ENCODE results near the gene PDE9A.

The PDE9A gene

DNA sequence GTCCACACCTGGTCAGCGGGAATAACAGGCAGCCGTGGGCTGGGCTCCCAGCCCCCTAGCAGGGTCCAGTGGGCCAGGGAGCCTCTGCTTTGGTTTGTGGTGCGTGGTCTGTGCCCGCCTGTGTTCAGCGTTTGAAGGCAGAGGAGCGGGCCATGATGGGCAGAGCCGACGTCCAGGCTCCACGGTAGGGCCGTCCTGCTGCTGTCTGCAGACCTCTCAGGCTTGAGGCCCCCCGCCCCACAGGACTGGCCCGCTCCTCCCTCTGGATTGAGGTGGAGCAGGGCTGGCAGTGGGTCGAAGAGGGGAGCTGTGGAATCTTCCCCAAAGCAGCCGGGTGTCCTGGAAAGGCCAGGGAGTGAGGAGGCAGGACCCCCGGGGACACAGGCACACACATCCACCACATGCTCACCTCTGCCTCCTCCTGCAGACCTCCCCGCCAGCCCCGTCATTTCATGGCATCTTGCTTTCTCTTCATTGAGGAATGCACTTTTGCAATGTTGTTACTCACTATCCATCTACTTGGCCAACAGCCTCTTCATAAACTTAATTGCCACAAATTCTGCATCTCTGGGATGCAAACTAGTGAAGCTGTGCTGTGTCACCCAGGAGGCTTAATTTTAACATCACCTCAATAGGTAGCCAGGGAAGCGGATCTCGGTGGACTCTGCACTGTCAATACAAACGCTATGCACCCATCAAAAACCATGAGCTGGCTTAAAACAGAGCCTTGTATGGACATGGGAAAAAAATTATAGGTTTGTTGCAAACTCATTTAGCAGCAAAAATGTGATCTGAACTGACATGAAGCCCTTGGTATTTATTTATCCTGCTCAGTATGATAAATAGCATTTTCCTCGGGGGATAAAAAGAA lies 85.9 kb downstream of the PDE9A start:
- no peak overlapping the region for H3K27ac ChIP-seq (ENCODE audit: low read depth, low read length)
- H3K9ac ChIP-seq (ENCODE audit: low read depth, low read length) = no peak overlapping the region
- no peak overlapping the region for H3K4me3 ChIP-seq (ENCODE audit: low read length)
- H3K9me3 ChIP-seq (ENCODE audit: insufficient read depth, low read depth, low read length) = no peaks in the 10 kb centered on the region
- WGBS = 97% methylated on average over 21 of the region's 21 CpGs
- peaks cover 38% of the 10 kb centered on the region for H3K36me3 ChIP-seq (ENCODE audit: insufficient read depth, low read length)
- H3K27me3 ChIP-seq (ENCODE audit: insufficient read depth, low read length) = no peaks in the 10 kb centered on the region
- H3K4me1 ChIP-seq (ENCODE audit: insufficient read depth, low read length) = no peaks in the 10 kb centered on the region

DNA sequence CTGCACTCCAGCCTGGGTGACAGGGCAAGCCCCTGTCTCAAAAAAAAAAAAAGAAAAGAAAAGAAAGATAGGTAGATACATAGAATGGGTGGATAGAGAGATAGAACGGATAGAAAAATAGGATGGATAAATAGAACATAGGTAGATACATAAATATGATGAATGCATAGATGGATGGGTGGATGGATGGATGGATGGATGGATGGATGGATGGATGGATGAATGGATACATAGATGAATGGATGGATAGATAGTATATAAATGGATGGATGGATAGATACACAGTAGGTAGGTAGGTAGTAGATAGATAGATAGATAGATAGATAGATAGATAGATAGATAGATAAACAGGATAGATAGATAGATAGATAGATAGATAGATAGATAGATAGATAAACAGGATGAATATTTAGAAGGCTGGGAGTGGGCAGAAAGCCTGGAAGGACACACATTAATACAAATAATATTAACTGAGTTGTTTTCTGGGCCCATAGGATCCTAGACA lies 87.0 kb downstream of the PDE9A start:
- WGBS = 94% methylated on average over 1 of the region's 1 CpG
- peaks cover 33% of the 10 kb centered on the region for H3K36me3 ChIP-seq (ENCODE audit: insufficient read depth, low read length)
- no peak overlapping the region for H3K9ac ChIP-seq (ENCODE audit: low read depth, low read length)
- no peaks in the 10 kb centered on the region for H3K27me3 ChIP-seq (ENCODE audit: insufficient read depth, low read length)
- H3K4me3 ChIP-seq (ENCODE audit: low read length) = no peak overlapping the region
- no peak overlapping the region for H3K27ac ChIP-seq (ENCODE audit: low read depth, low read length)
- H3K9me3 ChIP-seq (ENCODE audit: insufficient read depth, low read depth, low read length) = no peaks in the 10 kb centered on the region
- no peaks in the 10 kb centered on the region for H3K4me1 ChIP-seq (ENCODE audit: insufficient read depth, low read length)

DNA sequence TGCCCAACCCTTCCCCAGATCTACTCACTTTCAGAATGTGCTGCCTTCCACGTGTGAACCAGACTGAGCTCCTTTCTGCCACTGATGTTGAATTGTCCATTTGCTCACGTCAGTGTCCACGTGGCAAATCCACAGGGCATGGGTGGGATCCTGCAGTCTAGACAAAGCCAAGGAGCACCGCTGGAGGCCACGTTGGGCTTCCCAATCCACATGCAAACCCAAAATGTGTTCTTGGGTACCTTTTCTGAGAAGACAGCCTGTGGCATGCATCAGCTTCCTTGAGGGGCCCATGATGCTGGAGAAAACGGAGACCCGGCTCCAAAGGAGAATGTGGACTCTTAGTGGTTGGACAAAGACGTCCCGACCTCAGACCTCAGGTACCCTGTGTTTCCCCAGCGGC lies 87.6 kb downstream of the PDE9A start:
- WGBS = 95% methylated on average over 10 of the region's 10 CpGs
- Histone ChIP-seq H3K9ac (ENCODE audit: low read depth, low read length) (no peak overlapping the region), H3K4me1 (ENCODE audit: insufficient read depth, low read length) (no peaks in the 10 kb centered on the region), H3K27me3 (ENCODE audit: insufficient read depth, low read length) (no peaks in the 10 kb centered on the region), H3K36me3 (ENCODE audit: insufficient read depth, low read length) (peaks cover 29% of the 10 kb centered on the region), H3K9me3 (ENCODE audit: insufficient read depth, low read depth, low read length) (no peaks in the 10 kb centered on the region), H3K27ac (ENCODE audit: low read depth, low read length) (no peak overlapping the region), H3K4me3 (ENCODE audit: low read length) (no peak overlapping the region)

GRCh38 chr21:42744520-42745445 lies 91.4 kb downstream of the PDE9A start:
- Histone ChIP-seq H3K9ac (ENCODE audit: low read depth, low read length) (no peak overlapping the region), H3K4me1 (ENCODE audit: insufficient read depth, low read length) (no peaks in the 10 kb centered on the region; the same call in 1 of the 2 replicates), H3K27me3 (ENCODE audit: insufficient read depth, low read length) (no peaks in the 10 kb centered on the region), H3K4me3 (ENCODE audit: low read length) (no peak overlapping the region), H3K36me3 (ENCODE audit: insufficient read depth, low read length) (peaks cover 18% of the 10 kb centered on the region), H3K27ac (ENCODE audit: low read depth, low read length) (no peak overlapping the region), H3K9me3 (ENCODE audit: insufficient read depth, low read depth, low read length) (no peaks in the 10 kb centered on the region)
- 92% methylated on average over 30 of the region's 30 CpGs for WGBS

GRCh38 chr21:42745511-42746239 lies 92.3 kb downstream of the PDE9A start:
- H3K9ac ChIP-seq (ENCODE audit: low read depth, low read length) = no peak overlapping the region
- H3K4me1 ChIP-seq (ENCODE audit: insufficient read depth, low read length) = no peaks in the 10 kb centered on the region; the same call in 1 of the 2 replicates
- no peaks in the 10 kb centered on the region for H3K27me3 ChIP-seq (ENCODE audit: insufficient read depth, low read length)
- H3K36me3 ChIP-seq (ENCODE audit: insufficient read depth, low read length) = peaks cover 18% of the 10 kb centered on the region
- WGBS = 95% methylated on average over 22 of the region's 22 CpGs
- no peak overlapping the region for H3K4me3 ChIP-seq (ENCODE audit: low read length)
- H3K27ac ChIP-seq (ENCODE audit: low read depth, low read length) = no peak overlapping the region
- no peaks in the 10 kb centered on the region for H3K9me3 ChIP-seq (ENCODE audit: insufficient read depth, low read depth, low read length)

DNA sequence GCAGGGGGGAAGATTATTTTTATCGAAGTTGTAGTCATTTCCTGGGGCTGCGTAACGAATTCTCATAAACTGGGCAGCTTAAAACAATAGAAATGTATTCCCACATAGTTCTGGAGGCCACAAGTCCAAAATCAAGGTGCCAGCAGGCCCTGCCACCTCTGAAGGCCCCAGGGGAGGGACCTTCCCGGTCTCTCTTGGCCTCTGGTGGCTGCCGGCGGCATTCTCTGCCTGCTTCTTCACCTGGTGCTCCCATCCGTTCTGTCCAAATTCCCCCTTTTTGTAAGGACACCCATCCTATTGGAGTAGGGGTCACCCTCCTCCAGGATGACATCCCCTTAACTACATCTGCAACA lies 92.8 kb downstream of the PDE9A start:
- Histone ChIP-seq H3K27ac (ENCODE audit: low read depth, low read length) (no peak overlapping the region), H3K36me3 (ENCODE audit: insufficient read depth, low read length) (peaks cover 14% of the 10 kb centered on the region), H3K4me3 (ENCODE audit: low read length) (no peak overlapping the region), H3K27me3 (ENCODE audit: insufficient read depth, low read length) (no peaks in the 10 kb centered on the region), H3K4me1 (ENCODE audit: insufficient read depth, low read length) (no peaks in the 10 kb centered on the region; the same call in 1 of the 2 replicates), H3K9me3 (ENCODE audit: insufficient read depth, low read depth, low read length) (no peaks in the 10 kb centered on the region), H3K9ac (ENCODE audit: low read depth, low read length) (no peak overlapping the region)
- WGBS = 95% methylated on average over 7 of the region's 7 CpGs

GRCh38 chr21:42746593-42747275 lies 93.3 kb downstream of the PDE9A start:
- H3K9ac ChIP-seq (ENCODE audit: low read depth, low read length) = no peak overlapping the region

DNA sequence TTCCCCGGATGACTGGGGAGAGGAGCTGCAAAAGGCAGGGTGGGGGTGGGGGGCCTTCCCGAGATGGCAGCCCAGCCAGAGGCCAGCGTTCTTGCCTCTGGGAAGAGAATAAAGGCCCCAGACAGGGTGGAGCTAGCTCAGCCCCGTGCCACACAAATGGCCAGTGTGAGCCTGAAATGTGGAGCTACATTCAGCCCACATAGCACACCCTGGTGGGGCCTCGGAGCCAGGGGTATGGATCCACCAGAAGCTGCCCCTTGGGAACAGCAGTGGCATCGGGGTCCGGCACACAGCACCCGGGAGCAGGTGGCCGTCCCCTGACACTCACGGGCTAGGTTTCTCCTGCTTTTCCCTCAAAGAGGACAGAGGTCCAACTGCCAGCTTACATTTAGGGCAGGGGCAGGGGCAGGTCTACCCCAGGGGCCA lies 93.9 kb downstream of the PDE9A start:
- 78% methylated on average over 10 of the region's 10 CpGs for WGBS
- H3K4me1 ChIP-seq (ENCODE audit: insufficient read depth, low read length) = no peaks in the 10 kb centered on the region; the same call in 1 of the 2 replicates
- no peak overlapping the region for H3K9ac ChIP-seq (ENCODE audit: low read depth, low read length)
- peaks cover 13% of the 10 kb centered on the region for H3K36me3 ChIP-seq (ENCODE audit: insufficient read depth, low read length)
- no peak overlapping the region for H3K4me3 ChIP-seq (ENCODE audit: low read length)
- H3K9me3 ChIP-seq (ENCODE audit: insufficient read depth, low read depth, low read length) = no peaks in the 10 kb centered on the region
- no peaks in the 10 kb centered on the region for H3K27me3 ChIP-seq (ENCODE audit: insufficient read depth, low read length)
- H3K27ac ChIP-seq (ENCODE audit: low read depth, low read length) = no peak overlapping the region

More at GRCh38 chr21:42746593-42747275, 93.3 kb downstream of the PDE9A start:
- Histone ChIP-seq H3K36me3 (ENCODE audit: insufficient read depth, low read length) (peaks cover 13% of the 10 kb centered on the region), H3K4me1 (ENCODE audit: insufficient read depth, low read length) (no peaks in the 10 kb centered on the region; the same call in 1 of the 2 replicates), H3K9me3 (ENCODE audit: insufficient read depth, low read depth, low read length) (no peaks in the 10 kb centered on the region), H3K27ac (ENCODE audit: low read depth, low read length) (no peak overlapping the region), H3K4me3 (ENCODE audit: low read length) (no peak overlapping the region), H3K27me3 (ENCODE audit: insufficient read depth, low read length) (no peaks in the 10 kb centered on the region)
- WGBS = 91% methylated on average over 21 of the region's 21 CpGs

DNA sequence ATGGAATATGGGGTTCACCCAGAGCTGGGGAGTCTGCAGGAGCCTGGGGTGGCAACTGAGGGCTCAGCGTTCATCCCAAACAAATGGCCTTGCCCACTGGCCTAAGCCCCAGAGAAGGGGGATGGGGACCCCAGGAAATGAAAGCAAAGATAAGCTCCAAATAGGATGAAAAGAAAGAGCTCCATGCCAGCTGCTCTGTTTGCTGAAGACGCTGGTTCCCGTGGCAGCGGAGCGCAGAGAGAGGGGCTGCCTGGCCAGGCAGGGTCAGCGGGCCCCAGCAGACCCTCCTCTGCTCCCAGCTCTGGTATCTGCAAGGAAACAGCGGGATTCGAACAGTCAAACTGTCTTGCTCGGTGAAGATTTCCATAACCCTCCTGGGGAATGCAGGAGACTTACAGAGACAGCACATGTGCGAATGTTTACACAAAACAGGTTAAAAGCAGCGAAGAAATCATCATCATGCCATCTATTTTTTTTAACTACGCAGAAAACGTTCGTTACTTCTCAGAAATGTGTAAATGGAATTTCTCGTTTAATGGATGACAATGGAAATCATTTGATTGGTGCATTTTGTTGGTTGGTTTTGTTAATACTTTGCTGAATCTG lies 94.4 kb downstream of the PDE9A start:
- no peak overlapping the region for H3K27ac ChIP-seq (ENCODE audit: low read depth, low read length)
- no peaks in the 10 kb centered on the region for H3K27me3 ChIP-seq (ENCODE audit: insufficient read depth, low read length)
- H3K4me1 ChIP-seq (ENCODE audit: insufficient read depth, low read length) = no peaks in the 10 kb centered on the region; the same call in 1 of the 2 replicates
- WGBS = 93% methylated on average over 15 of the region's 15 CpGs
- no peaks in the 10 kb centered on the region for H3K9me3 ChIP-seq (ENCODE audit: insufficient read depth, low read depth, low read length)
- no peak overlapping the region for H3K4me3 ChIP-seq (ENCODE audit: low read length)
- H3K36me3 ChIP-seq (ENCODE audit: insufficient read depth, low read length) = peaks cover 13% of the 10 kb centered on the region
- H3K9ac ChIP-seq (ENCODE audit: low read depth, low read length) = no peak overlapping the region

- Histone ChIP-seq H3K9ac (ENCODE audit: low read depth, low read length) (no peak overlapping the region), H3K4me3 (ENCODE audit: low read length) (no peak overlapping the region), H3K9me3 (ENCODE audit: insufficient read depth, low read depth, low read length) (no peaks in the 10 kb centered on the region), H3K4me1 (ENCODE audit: insufficient read depth, low read length) (no peaks in the 10 kb centered on the region; the same call in 1 of the 2 replicates), H3K36me3 (ENCODE audit: insufficient read depth, low read length) (peaks cover 15% of the 10 kb centered on the region), H3K27me3 (ENCODE audit: insufficient read depth, low read length) (no peaks in the 10 kb centered on the region), H3K27ac (ENCODE audit: low read depth, low read length) (no peak overlapping the region)
- WGBS = 89% methylated on average over 13 of the region's 13 CpGs
Observed at GRCh38 chr21:42748620-42749176, 95.3 kb downstream of the PDE9A start.
